OCI-LY7 (cell line): ENCODE data around the gene ZNF268. TPM values are rescaled to one million over a fixed set of nuclear protein-coding genes. Genes with fewer than 3 reads are reported as not detected.

Experiments used
- BruUV-seq: library from RNA; stranded (reverse); fragments of 400-500 nt; replicated peaks from 2 replicates; lab custom pipeline; 2021; lab: Mats Ljungman, UMichigan
- CTCF ChIA-PET: fragments of 300-600 bp; sonication (Branson Sonifier 250); formaldehyde crosslinking; loops from one replicate; lab custom pipeline; 2022; ENCODE audit warnings: antibody characterized with exemption; ENCODE audit not compliant: unreplicated experiment; lab: Charles Lee
- POLR2A ChIA-PET: fragments of 300-600 bp; sonication (Branson Sonifier 250); formaldehyde crosslinking; loops from one replicate; lab custom pipeline; 2022; ENCODE audit warnings: antibody characterized with exemption; lab: Charles Lee
- DNase-seq: peaks from one replicate; pipeline ENCODE4 v3.0.0-alpha.2; 2015; ENCODE audit warnings: low spot score
- H2AFZ ChIP-seq: fragments of 200-600 bp; sonication (generic), shearing (Covaris generic); 2 replicates; pipeline ENCODE4 v1.6.1; 2014; ENCODE audit warnings: mild to moderate bottlenecking, antibody characterized with exemption, low read length, moderate library complexity
- H3K27ac ChIP-seq: fragments of 200-600 bp; sonication (generic); 2 replicates; pipeline ENCODE4 v1.5.1; 2014; ENCODE audit warnings: mixed run types, low read depth, mild to moderate bottlenecking, moderate library complexity, low read length, inconsistent platforms; ENCODE audit not compliant: poor library complexity, severe bottlenecking
- H3K36me3 ChIP-seq: fragments of 200-600 bp; sonication (generic); 2 replicates; pipeline ENCODE4 v1.6.1; 2014; ENCODE audit warnings: mild to moderate bottlenecking, antibody characterized with exemption, low read length, moderate library complexity, mixed read lengths; ENCODE audit not compliant: insufficient read depth
- H3K4me1 ChIP-seq: fragments of 200-600 bp; sonication (generic); 2 replicates; pipeline ENCODE4 v1.5.1; 2014; ENCODE audit warnings: mild to moderate bottlenecking, low read length; ENCODE audit not compliant: insufficient read depth, poor library complexity, severe bottlenecking
- H3K4me2 ChIP-seq: fragments of 200-600 bp; sonication (generic); 2 replicates; pipeline ENCODE4 v1.6.1; 2014; ENCODE audit warnings: mild to moderate bottlenecking, low read length
- H3K4me3 ChIP-seq: fragments of 200-600 bp; sonication (generic); 2 replicates; pipeline ENCODE4 v1.5.1; 2014; ENCODE audit warnings: mild to moderate bottlenecking, low read depth, low read length; ENCODE audit not compliant: poor library complexity, severe bottlenecking
- H3K79me2 ChIP-seq: fragments of 200-600 bp; sonication (generic); 2 replicates; pipeline ENCODE4 v1.6.1; 2016; ENCODE audit warnings: low read depth, mild to moderate bottlenecking, low read length, moderate library complexity, mixed read lengths; ENCODE audit not compliant: insufficient read depth
- H3K9me2 ChIP-seq: fragments of 200-600 bp; sonication (generic); 2 replicates; pipeline ENCODE4 v1.6.1; 2016; ENCODE audit warnings: mild to moderate bottlenecking, low read length, mixed read lengths; ENCODE audit not compliant: insufficient read depth
- H3K9me3 ChIP-seq: fragments of 200-600 bp; sonication (generic); 2 replicates; pipeline ENCODE4 v1.6.1; 2014; ENCODE audit warnings: mild to moderate bottlenecking, mixed run types, low read length, mixed read lengths
- H4K20me1 ChIP-seq: fragments of 200-600 bp; sonication (generic); 2 replicates; pipeline ENCODE4 v1.6.1; 2014; ENCODE audit warnings: mild to moderate bottlenecking, antibody characterized with exemption, low read length, moderate library complexity, mixed read lengths; ENCODE audit not compliant: insufficient read depth
- EZH2phosphoT487 ChIP-seq: fragments of 200-600 bp; sonication (generic); IDR thresholded peaks from 2 replicates; pipeline ENCODE4 v1.6.1; 2018; ENCODE audit warnings: low read depth, borderline replicate concordance, mild to moderate bottlenecking, mixed run types, antibody characterized with exemption, low read length, moderate library complexity, mixed read lengths
- intact Hi-C: fragments of 100-400 bp; cut with micrococcal nuclease; formaldehyde crosslinking; loops from one replicate; pipeline ENCODE4 v1.10.0; 2022; ENCODE audit not compliant: unreplicated experiment
- total RNA-seq, 2 experiments: library from RNA; depleted of rRNA in 1 of 2; stranded (reverse); fragments of >200 nt in 1 of 2; shearing (Covaris generic) in 1 of 2; gene quantifications; 2 replicates each; pipeline ENCODE4 v1.2.3, GENCODE V29; 2014 to 2022
- TF ChIP-seq, protein P1 (sequence below): fragments of 200-600 bp; sonication (generic); conservative IDR thresholded peaks from 2 replicates; pipeline ENCODE4 v1.5.1; 2014; ENCODE audit warnings: mild to moderate bottlenecking, antibody characterized with exemption, low read length, moderate library complexity, mixed read lengths

Gene ZNF268
- total RNA-seq, 2 experiments from 2014 or later: 17.9 to 19.1 TPM

DNA sequence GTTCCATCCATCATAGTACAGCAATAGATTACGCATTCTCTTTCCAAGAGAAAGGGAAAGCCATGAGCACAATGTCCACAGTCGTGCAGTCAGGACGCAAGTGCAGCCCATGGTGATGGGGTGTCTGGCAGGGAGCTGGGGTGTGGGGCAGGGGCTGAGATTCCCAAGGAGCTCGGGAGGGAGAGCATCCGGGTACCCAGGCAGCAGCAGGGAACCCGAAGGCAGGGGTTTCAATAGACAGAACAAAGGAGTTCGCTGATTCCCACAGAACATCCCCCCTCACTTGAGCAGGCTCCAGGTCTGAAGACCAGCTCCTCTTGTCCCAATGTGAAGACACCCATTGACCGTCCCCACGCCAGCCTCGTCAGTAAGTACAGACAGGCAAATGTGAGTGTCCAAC is 40.9 kb downstream of the ZNF268 start:
- no peak for DNase-seq
- H3K27ac ChIP-seq: no peak overlapping the region
- no peaks in the 10 kb centered on the region for H4K20me1 ChIP-seq
- BruUV-seq: no TSS peak
- TF ChIP-seq, protein P1, sequence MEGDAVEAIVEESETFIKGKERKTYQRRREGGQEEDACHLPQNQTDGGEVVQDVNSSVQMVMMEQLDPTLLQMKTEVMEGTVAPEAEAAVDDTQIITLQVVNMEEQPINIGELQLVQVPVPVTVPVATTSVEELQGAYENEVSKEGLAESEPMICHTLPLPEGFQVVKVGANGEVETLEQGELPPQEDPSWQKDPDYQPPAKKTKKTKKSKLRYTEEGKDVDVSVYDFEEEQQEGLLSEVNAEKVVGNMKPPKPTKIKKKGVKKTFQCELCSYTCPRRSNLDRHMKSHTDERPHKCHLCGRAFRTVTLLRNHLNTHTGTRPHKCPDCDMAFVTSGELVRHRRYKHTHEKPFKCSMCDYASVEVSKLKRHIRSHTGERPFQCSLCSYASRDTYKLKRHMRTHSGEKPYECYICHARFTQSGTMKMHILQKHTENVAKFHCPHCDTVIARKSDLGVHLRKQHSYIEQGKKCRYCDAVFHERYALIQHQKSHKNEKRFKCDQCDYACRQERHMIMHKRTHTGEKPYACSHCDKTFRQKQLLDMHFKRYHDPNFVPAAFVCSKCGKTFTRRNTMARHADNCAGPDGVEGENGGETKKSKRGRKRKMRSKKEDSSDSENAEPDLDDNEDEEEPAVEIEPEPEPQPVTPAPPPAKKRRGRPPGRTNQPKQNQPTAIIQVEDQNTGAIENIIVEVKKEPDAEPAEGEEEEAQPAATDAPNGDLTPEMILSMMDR: no peak
- TF ChIP-seq EZH2phosphoT487: no peak
- H3K9me3 ChIP-seq: no peaks in the 10 kb centered on the region
- H3K4me1 ChIP-seq: no peaks in the 10 kb centered on the region
- CTCF ChIA-PET: no interaction called here
- no peaks in the 10 kb centered on the region for H3K79me2 ChIP-seq
- no peak overlapping the region for H2AFZ ChIP-seq
- no peak overlapping the region for H3K4me3 ChIP-seq
- no peaks in the 10 kb centered on the region for H3K9me2 ChIP-seq
- intact Hi-C loops: no loop called here
- no peaks in the 10 kb centered on the region for H3K36me3 ChIP-seq
- POLR2A ChIA-PET: no interaction called here
- no peak overlapping the region for H3K4me2 ChIP-seq

DNA sequence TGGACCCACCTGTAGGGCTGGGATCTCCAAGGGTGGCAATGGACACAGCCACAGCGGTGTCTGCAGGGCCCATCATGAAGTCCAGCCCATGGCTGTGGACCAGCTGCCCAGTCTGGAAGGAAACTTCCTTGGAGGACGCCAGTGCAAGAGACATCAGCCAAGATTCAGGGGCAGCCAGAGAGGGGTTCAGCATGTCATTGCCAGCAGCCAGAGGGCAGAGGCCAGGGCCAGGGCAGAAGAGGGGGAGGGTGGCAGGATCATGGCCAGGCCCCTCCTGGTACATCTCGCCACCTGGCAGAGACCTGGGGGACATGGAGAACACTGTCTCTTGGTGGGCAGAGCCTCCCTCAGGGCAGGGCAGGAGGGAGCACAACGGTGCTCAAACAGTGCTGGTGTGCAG is 44.2 kb downstream of the ZNF268 start:
- BruUV-seq: no TSS peak
- CTCF ChIA-PET: no interaction called here
- no peak for DNase-seq
- no peak overlapping the region for H2AFZ ChIP-seq
- H3K4me1 ChIP-seq: no peaks in the 10 kb centered on the region
- H3K9me2 ChIP-seq: no peaks in the 10 kb centered on the region
- no peaks in the 10 kb centered on the region for H3K36me3 ChIP-seq
- no peak overlapping the region for H3K4me2 ChIP-seq
- intact Hi-C loops: no loop called here
- no peaks in the 10 kb centered on the region for H3K9me3 ChIP-seq
- no peak overlapping the region for H3K27ac ChIP-seq
- no peak for TF ChIP-seq EZH2phosphoT487
- TF ChIP-seq, protein P1: no peak
- H3K4me3 ChIP-seq: no peak overlapping the region
- POLR2A ChIA-PET: no interaction called here
- no peaks in the 10 kb centered on the region for H4K20me1 ChIP-seq
- no peaks in the 10 kb centered on the region for H3K79me2 ChIP-seq

DNA sequence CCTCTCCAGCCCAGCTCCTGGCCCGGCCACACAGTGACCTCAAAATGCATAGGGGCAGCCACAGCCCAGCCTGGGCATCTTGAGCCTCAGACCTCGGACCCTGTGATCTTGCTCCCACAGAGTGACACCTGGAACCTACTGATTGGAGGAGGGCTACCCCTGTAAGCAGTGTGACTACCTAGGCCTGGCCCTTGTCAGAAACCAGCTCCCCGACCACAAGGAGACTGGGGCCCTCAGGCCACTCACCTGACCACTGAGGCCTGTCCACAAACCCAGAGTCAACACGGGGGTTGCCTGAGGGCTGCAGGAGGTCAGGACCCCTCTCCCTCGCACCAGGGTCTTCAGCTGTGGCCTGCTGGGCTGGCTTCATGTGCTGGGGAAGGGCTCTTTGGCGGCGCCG is 45.4 kb downstream of the ZNF268 start:
- intact Hi-C loops: no loop called here
- Histone ChIP-seq H3K79me2 (no peaks in the 10 kb centered on the region), H3K4me2 (no peak overlapping the region), H3K36me3 (no peaks in the 10 kb centered on the region), H4K20me1 (no peaks in the 10 kb centered on the region), H2AFZ (no peak overlapping the region), H3K4me3 (no peak overlapping the region), H3K9me2 (no peaks in the 10 kb centered on the region), H3K4me1 (no peaks in the 10 kb centered on the region), H3K9me3 (no peaks in the 10 kb centered on the region), H3K27ac (no peak overlapping the region)
- DNase-seq: no peak
- TF ChIP-seq, protein P1: no peak
- no peak for TF ChIP-seq EZH2phosphoT487
- no TSS peak for BruUV-seq
- CTCF ChIA-PET: no interaction called here
- POLR2A ChIA-PET: no interaction called here
